Nephron progenitor cell (in vitro differentiated cells): ENCODE data around the gene ATP5PO.

Source experiments
- DNase-seq: peaks from one replicate; pipeline ENCODE4 v3.0.0; 2021
- H3K27ac Mint-ChIP-seq: 2 replicates; pipeline ENCODE4 v1.8.0; 2021; ENCODE audit warnings: mild to moderate bottlenecking, moderate library complexity, mixed read lengths
- H3K27me3 Mint-ChIP-seq: 2 replicates; pipeline ENCODE4 v1.8.0; 2021; ENCODE audit warnings: mild to moderate bottlenecking, low read depth, mixed read lengths; ENCODE audit not compliant: poor library complexity
- H3K36me3 Mint-ChIP-seq: 2 replicates; pipeline ENCODE4 v1.8.0; 2021; ENCODE audit warnings: low read depth, mixed read lengths
- H3K4me1 Mint-ChIP-seq: 2 replicates; pipeline ENCODE4 v1.8.0; 2021; ENCODE audit warnings: mixed read lengths
- H3K4me3 Mint-ChIP-seq: 2 replicates; pipeline ENCODE4 v1.8.0; 2021; ENCODE audit warnings: mild to moderate bottlenecking, moderate library complexity, mixed read lengths
- H3K9me3 Mint-ChIP-seq: 2 replicates; pipeline ENCODE4 v1.8.0; 2021; ENCODE audit warnings: mild to moderate bottlenecking, moderate library complexity, mixed read lengths
- CTCF ChIP-seq: fragments of 200-600 bp; sonication (generic); IDR thresholded peaks from 2 replicates; pipeline ENCODE4 v1.5.0; 2021; ENCODE audit warnings: antibody characterized with exemption

ATP5PO gene

DNA sequence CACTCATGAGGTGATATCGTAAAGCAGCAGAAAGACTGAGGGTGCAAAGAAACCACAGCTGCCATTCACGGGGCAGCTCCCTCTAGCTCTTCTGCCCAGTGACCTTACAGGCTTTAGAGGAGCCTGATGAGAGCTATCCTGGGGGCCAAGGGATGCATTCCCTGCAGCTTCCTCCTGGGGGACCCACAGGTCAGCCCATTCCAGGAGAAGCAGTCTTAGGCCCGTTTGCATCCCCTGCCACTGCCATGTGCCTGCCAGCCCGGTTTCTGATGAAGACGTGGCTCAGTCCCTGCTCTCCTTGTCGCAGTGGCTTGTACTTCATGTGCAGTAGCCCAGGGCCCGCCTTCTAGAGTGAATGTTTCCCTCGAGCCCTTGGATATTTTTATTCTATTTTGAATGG lies 22.8 kb downstream of the ATP5PO start:
- DNase-seq = peak; percentile 24
- no peak overlapping the region for H3K27ac Mint-ChIP-seq

GRCh38 chr21:33890187-33890586 lies 25.4 kb downstream of the ATP5PO start:
- no peak overlapping the region for H3K4me3 Mint-ChIP-seq
- no peaks in the 10 kb centered on the region for H3K36me3 Mint-ChIP-seq
- H3K27ac Mint-ChIP-seq = no peak overlapping the region
- H3K27me3 Mint-ChIP-seq = peaks cover 5% of the 10 kb centered on the region
- no peak for TF ChIP-seq CTCF
- no peak for DNase-seq
- peaks cover 27% of the 10 kb centered on the region for H3K4me1 Mint-ChIP-seq
- H3K9me3 Mint-ChIP-seq = no peaks in the 10 kb centered on the region

More for the DNA sequence above, 22.8 kb downstream of the ATP5PO start:
- Mint-ChIP-seq H3K36me3 (no peaks in the 10 kb centered on the region), H3K4me3 (no peak overlapping the region), H3K4me1 (peaks cover 45% of the 10 kb centered on the region), H3K27me3 (peaks cover 6% of the 10 kb centered on the region), H3K9me3 (no peaks in the 10 kb centered on the region)
- peak; percentile 12 for TF ChIP-seq CTCF

- H3K27me3 Mint-ChIP-seq = no peaks in the 10 kb centered on the region
- H3K4me3 Mint-ChIP-seq = no peak overlapping the region
- H3K27ac Mint-ChIP-seq = no peak overlapping the region
- H3K4me1 Mint-ChIP-seq = peaks cover 31% of the 10 kb centered on the region
- DNase-seq = no peak
- TF ChIP-seq CTCF = no peak
- no peaks in the 10 kb centered on the region for H3K9me3 Mint-ChIP-seq
- H3K36me3 Mint-ChIP-seq = no peaks in the 10 kb centered on the region
Measured at GRCh38 chr21:33886321-33886720, 29.3 kb downstream of the ATP5PO start.

DNA sequence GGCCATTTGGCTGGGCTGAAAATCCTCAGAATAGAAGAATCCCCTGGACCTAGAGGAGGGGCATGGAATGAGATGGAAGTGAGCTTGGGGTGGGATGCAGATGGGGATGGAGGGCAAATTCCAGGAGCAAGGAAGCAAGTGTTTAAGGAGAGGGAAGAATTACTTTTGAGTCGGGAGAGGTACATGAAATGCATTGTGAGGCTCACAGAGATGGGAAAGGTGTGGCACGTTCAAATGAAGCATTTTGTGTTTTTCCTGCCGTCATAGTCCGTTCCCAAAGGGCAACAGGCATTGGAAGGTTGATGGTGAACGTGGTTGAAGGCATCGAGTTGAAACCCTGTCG lies 30.5 kb downstream of the ATP5PO start:
- Mint-ChIP-seq H3K36me3 (no peaks in the 10 kb centered on the region), H3K27me3 (no peaks in the 10 kb centered on the region), H3K27ac (no peak overlapping the region), H3K4me3 (no peak overlapping the region), H3K4me1 (peaks cover 31% of the 10 kb centered on the region), H3K9me3 (no peaks in the 10 kb centered on the region)
- no peak for DNase-seq
- no peak for TF ChIP-seq CTCF

GRCh38 chr21:33884376-33885171 lies 31.0 kb downstream of the ATP5PO start:
- TF ChIP-seq CTCF = no peak
- Mint-ChIP-seq H3K36me3 (no peaks in the 10 kb centered on the region), H3K4me1 (peaks cover 31% of the 10 kb centered on the region), H3K27me3 (no peaks in the 10 kb centered on the region), H3K4me3 (no peak overlapping the region), H3K9me3 (no peaks in the 10 kb centered on the region), H3K27ac (no peak overlapping the region)
- DNase-seq = no peak

DNA sequence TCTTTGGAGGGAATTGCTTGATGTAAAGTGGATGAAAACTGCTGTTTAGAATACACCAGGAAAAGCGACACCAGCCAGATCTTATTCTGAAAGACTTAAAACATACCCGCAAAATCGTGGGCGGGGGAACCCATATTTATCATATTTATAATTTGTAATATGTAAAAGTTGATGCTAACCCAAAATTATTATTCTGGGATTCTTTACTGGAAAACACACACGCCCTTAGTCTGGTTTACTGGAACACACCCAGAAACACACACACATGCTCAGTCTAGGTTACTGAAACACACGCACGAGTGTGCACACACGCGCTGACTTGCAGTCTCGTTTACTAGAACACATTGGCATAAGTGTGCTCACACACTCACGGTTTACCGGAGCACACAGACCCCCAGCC lies 32.5 kb downstream of the ATP5PO start:
- H3K36me3 Mint-ChIP-seq = no peaks in the 10 kb centered on the region
- H3K4me1 Mint-ChIP-seq = peaks cover 31% of the 10 kb centered on the region
- peaks cover 3% of the 10 kb centered on the region for H3K27me3 Mint-ChIP-seq
- no peak for TF ChIP-seq CTCF
- H3K9me3 Mint-ChIP-seq = no peaks in the 10 kb centered on the region
- H3K27ac Mint-ChIP-seq = no peak overlapping the region
- DNase-seq = no peak
- no peak overlapping the region for H3K4me3 Mint-ChIP-seq
